Thyroid gland (tissue), 4 donors: ENCODE data around the gene UCK1.

Experiments
- CTCF ChIP-seq, 6 experiments: fragments of 200-600 bp in 3 of 6; fragments of 450-650 bp in 3 of 6; sonication (generic) in 3 of 6; IDR thresholded peaks; one replicate each; pipeline ENCODE4 v1.5.1; 2016 to 2019; ENCODE audit warnings: antibody characterized with exemption in 6 of 6, mild to moderate bottlenecking in 2 of 6, inconsistent platforms in 1 of 6, moderate library complexity in 1 of 6
- POLR2A ChIP-seq, 2 donors: fragments of 450-650 bp; IDR thresholded peaks; one replicate each; pipeline ENCODE4 v1.6.1; 2017; ENCODE audit warnings: antibody characterized with exemption in 2 of 2, mild to moderate bottlenecking in 2 of 2, moderate library complexity in 1 of 2

GRCh38 chr9:131523086-131523388, 8.0 kb downstream of the UCK1 start:
- no peak for TF ChIP-seq CTCF (IDR thresholded peaks at IDR 0.05)
- TF ChIP-seq POLR2A (IDR thresholded peaks at IDR 0.05): no peak
